Measurements from ENCODE around the gene GMPPA.

The GMPPA gene

GRCh38 chr2:219486380-219486959, 12.2 kb upstream of the GMPPA start:
- no peak for DNase-seq

- no peak for DNase-seq
Measured at GRCh38 chr2:219488149-219488843, 10.4 kb upstream of the GMPPA start.

GRCh38 chr2:219488844-219489194, 9.9 kb upstream of the GMPPA start:
- no peak for DNase-seq

- DNase-seq: no peak
Measured at GRCh38 chr2:219489315-219489714, 9.4 kb upstream of the GMPPA start.

- no peak for DNase-seq
Measured at GRCh38 chr2:219490186-219490585, 8.5 kb upstream of the GMPPA start.

- DNase-seq: no peak
Measured at GRCh38 chr2:219490600-219491130, 8.0 kb upstream of the GMPPA start.

GRCh38 chr2:219491278-219491963, 7.3 kb upstream of the GMPPA start:
- DNase-seq: no peak

GRCh38 chr2:219492575-219492974, 6.1 kb upstream of the GMPPA start:
- DNase-seq: no peak

- DNase-seq: no peak
Measured at GRCh38 chr2:219493086-219493485, 5.6 kb upstream of the GMPPA start.

GRCh38 chr2:219494952-219495530, 3.6 kb upstream of the GMPPA start:
- DNase-seq: no peak

GRCh38 chr2:219495531-219496122, 3.1 kb upstream of the GMPPA start:
- peak in 3 of 5 donors; percentile 20 to 53 (median 44) for DNase-seq

- DNase-seq: no peak
Measured at GRCh38 chr2:219496247-219496824, 2.4 kb upstream of the GMPPA start.

GRCh38 chr2:219496825-219497494, 1.7 kb upstream of the GMPPA start:
- DNase-seq: peak in 1 of 5 donors; percentile 9

GRCh38 chr2:219497495-219498279, 1.0 kb upstream of the GMPPA start:
- peak in 3 of 5 donors; percentile 22 to 35 (median 30) for DNase-seq

GRCh38 chr2:219499058-219499307, 292 bp downstream of the GMPPA start:
- no peak for DNase-seq

- DNase-seq: no peak
Measured at GRCh38 chr2:219499555-219499954, 864 bp downstream of the GMPPA start.

- no peak for DNase-seq
Measured at GRCh38 chr2:219500135-219500534, 1.4 kb downstream of the GMPPA start.

- DNase-seq: no peak
Measured at GRCh38 chr2:219501849-219502248, 3.2 kb downstream of the GMPPA start.

- no peak for DNase-seq
Measured at GRCh38 chr2:219502618-219503017, 3.9 kb downstream of the GMPPA start.

GRCh38 chr2:219505585-219505984, 6.9 kb downstream of the GMPPA start:
- DNase-seq: no peak

GRCh38 chr2:219506153-219506801, 7.6 kb downstream of the GMPPA start:
- no peak for DNase-seq

Measured in T-helper 1 cell (primary cell).